Measurements from ENCODE around the gene ARPC2. TPM values are rescaled to one million over a fixed set of nuclear protein-coding genes. Genes with fewer than 3 reads are reported as not detected.
A peak's percentile ranks its signal among the peaks of the same experiment; 100 is the strongest.

ARPC2 gene
- total and polyA plus RNA-seq, 2 of the 13 experiments (the other 11 are each of a cell fraction or from before 2014, with no cell fraction given) = 168 to 303 TPM

- Histone ChIP-seq H3K4me3 (replicated peaks in 1 of 3; ENCODE audit: insufficient read depth in 1 of 3, low read depth in 2 of 3, low read length in 3 of 3) (no peak overlapping the region), H4K20me1 (ENCODE audit: insufficient read depth, low read length) (no peaks in the 10 kb centered on the region), H3K36me3 (replicated peaks in 1 of 2; ENCODE audit: control insufficient read depth in 1 of 2, insufficient read depth in 2 of 2, low read length in 2 of 2) (peaks cover 11 to 35% of the 10 kb centered on the region in 2 experiments), H3K9ac (ENCODE audit: insufficient read depth, low read depth, low read length) (no peak overlapping the region), H3K4me2 (ENCODE audit: low read depth, low read length) (no peak overlapping the region), H3K9me3 (ENCODE audit: low read length) (no peaks in the 10 kb centered on the region), H3K27me3 (ENCODE audit: control insufficient read depth in 1 of 2, insufficient read depth in 2 of 2, low read length in 2 of 2) (no peaks in the 10 kb centered on the region), H3K79me2 (ENCODE audit: insufficient read depth, low read length) (no peaks in the 10 kb centered on the region), H3K27ac (ENCODE audit: extremely low read length, insufficient read depth, low read length) (no peak overlapping the region), H3K4me1 (ENCODE audit: insufficient read depth, low read length) (peaks cover 29% of the 10 kb centered on the region), H2AFZ (ENCODE audit: low read length) (no peak overlapping the region)
- intact Hi-C loops (cut with micrococcal nuclease; ENCODE audit: unreplicated experiment) (loop anchor here (5.0 kb wide), 1 partner anchor 70 kb away; no protein-coding TSS in a partner anchor), in situ Hi-C loops (cut with HindIII; ENCODE audit: extremely low pct_ligation_motif_present, low pct_unique_long_range_greater_than_20kb) (no loop called here)
- TSS peak; percentile 34 for BruUV-seq (replicated peaks)
- ATAC-seq (peak; percentile 14; the same call in 2 of the 3 replicates), FAIRE-seq (peak; percentile 69), DNase-seq (ENCODE audit: low spot score) (no peak)
- ChIA-PET CTCF (ENCODE audit: low intra/inter-chr PET ratio, low total read pairs) (interaction anchor here (1.8 kb wide), 1 partner anchor 71 kb away, joined by 9 read pairs; no protein-coding TSS in a partner anchor), POLR2A (interaction anchor here (6.6 kb wide), 1 partner anchor 13 kb away, joined by 27 read pairs; the partner anchor contains the start of genes AAMP and PNKD)
- WGBS (ENCODE audit: low lambda C conversion rate) = 86% methylated on average over 8 of the region's 8 CpGs
- TF ChIP-seq ONECUT2 (CRISPR knock-in tag; IDR thresholded peaks at IDR 0.05) = no peak
- TF ChIP-seq CAMTA2 (CRISPR knock-in tag; IDR thresholded peaks at IDR 0.05; ENCODE audit: borderline replicate concordance) = no peak
- no peak for TF ChIP-seq ZNF792 (CRISPR knock-in tag; IDR thresholded peaks at IDR 0.05)
- TF ChIP-seq CTCF (CRISPR knock-in tag; IDR thresholded peaks at IDR 0.05) = peak; percentile 57
- no peak for TF ChIP-seq ZNF841 (CRISPR knock-in tag; IDR thresholded peaks at IDR 0.05; ENCODE audit: borderline replicate concordance)
- TF ChIP-seq ZNF451 (CRISPR knock-in tag; IDR thresholded peaks at IDR 0.05) = no peak
- TF ChIP-seq ELF3 (CRISPR knock-in tag; IDR thresholded peaks at IDR 0.05) = no peak
- no peak for TF ChIP-seq TBP (CRISPR knock-in tag; IDR thresholded peaks at IDR 0.05)
- TF ChIP-seq GMEB1 (CRISPR knock-in tag; IDR thresholded peaks at IDR 0.05; ENCODE audit: borderline replicate concordance) = no peak
- TF ChIP-seq MATR3 (CRISPR knock-in tag; IDR thresholded peaks at IDR 0.05) = no peak
- TF ChIP-seq ZNF761 (CRISPR knock-in tag; conservative IDR thresholded peaks at IDR 0.05) = no peak
- TF ChIP-seq THAP7 (CRISPR knock-in tag; IDR thresholded peaks at IDR 0.05) = no peak
- no peak for TF ChIP-seq ZNF180 (CRISPR knock-in tag; IDR thresholded peaks at IDR 0.05; ENCODE audit: borderline replicate concordance, low read depth)
- no peak for TF ChIP-seq TCF7L2 (IDR thresholded peaks at IDR 0.05; ENCODE audit: low read depth, low read length)
- no peak for TF ChIP-seq EHMT2 (IDR thresholded peaks at IDR 0.05; ENCODE audit: borderline replicate concordance, low read depth, low read length)
- peak; percentile 29; the same call in 1 of the 2 replicates for TF ChIP-seq SMC3 (IDR thresholded peaks at IDR 0.05; ENCODE audit: low read length)
- 0 out of 2 replicates have a peak, but pooled peaks have one; percentile 13 for TF ChIP-seq RAD21 (CRISPR knock-in tag; IDR thresholded peaks at IDR 0.05)
- TF ChIP-seq ZFY (CRISPR knock-in tag; IDR thresholded peaks at IDR 0.05) = no peak
- TF ChIP-seq ZNF263 (CRISPR knock-in tag; IDR thresholded peaks at IDR 0.05) = no peak
- TF ChIP-seq ZBTB25 (CRISPR knock-in tag; IDR thresholded peaks at IDR 0.05) = no peak
- no peak for TF ChIP-seq GLI4 (CRISPR knock-in tag; IDR thresholded peaks at IDR 0.05; ENCODE audit: borderline replicate concordance)
- TF ChIP-seq CHD2 (IDR thresholded peaks at IDR 0.05; ENCODE audit: low read depth, low read length) = no peak
These were observed 40.5 kb downstream of the ARPC2 start for GRCh38 chr2:218257390-218257981.
